Upper lobe of right lung (tissue), 1 donor: ENCODE results near the gene GRAP. TPM values are rescaled to one million over a fixed set of nuclear protein-coding genes. Genes with fewer than 3 reads are reported as not detected.

Source experiments
- ATAC-seq: fragments of 200-7000 bp; cut with Tn5 transposase; one replicate; pipeline ENCODE4 v1.9.1; 2020; ENCODE audit warnings: mild to moderate bottlenecking, moderate library complexity
- DNase-seq: peaks from one replicate; pipeline ENCODE4 v3.0.0-alpha.2; 2020
- H3K27ac ChIP-seq: fragments of 200-600 bp; one replicate; pipeline ENCODE4 v1.8.0; 2022
- H3K27me3 ChIP-seq: fragments of 200-600 bp; one replicate; pipeline ENCODE4 v1.8.0; 2022; ENCODE audit warnings: mild to moderate bottlenecking
- H3K36me3 ChIP-seq: fragments of 200-600 bp; one replicate; pipeline ENCODE4 v1.8.0; 2022
- H3K4me1 ChIP-seq: fragments of 200-600 bp; one replicate; pipeline ENCODE4 v1.8.0; 2022
- H3K4me3 ChIP-seq: fragments of 200-600 bp; one replicate; pipeline ENCODE4 v1.8.0; 2022; ENCODE audit warnings: mild to moderate bottlenecking
- H3K9me3 ChIP-seq: fragments of 200-600 bp; one replicate; pipeline ENCODE4 v1.8.0; 2022
- CTCF ChIP-seq: fragments of 200-600 bp; IDR thresholded peaks from one replicate; pipeline ENCODE4 v1.8.0; 2022; ENCODE audit warnings: antibody characterized with exemption
- intact Hi-C: fragments of 100-400 bp; cut with DNase I; formaldehyde crosslinking; loops from one replicate; pipeline ENCODE4 v1.11.0; 2022
- total RNA-seq: library from RNA; stranded (reverse); fragmentation: NEBNext Ultra II Directional; extraction: Animal tissue kit (Norgen Biotek cat#: 25700); gene quantifications from one replicate; pipeline ENCODE4 v1.2.1, GENCODE V29; 2021
- donor health status: DM: no; HTN: yes; CAD: no; lungs with severe emphysema.

The GRAP gene
- total RNA-seq, 1 donor from 2014 or later: 10.6 TPM

GRCh38 chr17:19014628-19015215 is 32.0 kb downstream of the GRAP start:
- Histone ChIP-seq H3K4me3 (no peak overlapping the region), H3K36me3 (no peaks in the 10 kb centered on the region), H3K4me1 (no peaks in the 10 kb centered on the region), H3K9me3 (no peaks in the 10 kb centered on the region), H3K27ac (no peak overlapping the region), H3K27me3 (no peaks in the 10 kb centered on the region)
- intact Hi-C loops: no loop called here
- no peak for DNase-seq
- ATAC-seq: no peak
- TF ChIP-seq CTCF: no peak

- DNase-seq (no peak), ATAC-seq (no peak)
- no peaks in the 10 kb centered on the region for H3K4me1 ChIP-seq
- H3K27me3 ChIP-seq: no peaks in the 10 kb centered on the region
- H3K27ac ChIP-seq: no peak overlapping the region
- no peaks in the 10 kb centered on the region for H3K9me3 ChIP-seq
- no peak for TF ChIP-seq CTCF
- no peak overlapping the region for H3K4me3 ChIP-seq
- no peaks in the 10 kb centered on the region for H3K36me3 ChIP-seq
- intact Hi-C loops: no loop called here
Measured at GRCh38 chr17:19013806-19014627, 32.7 kb downstream of the GRAP start.

DNA sequence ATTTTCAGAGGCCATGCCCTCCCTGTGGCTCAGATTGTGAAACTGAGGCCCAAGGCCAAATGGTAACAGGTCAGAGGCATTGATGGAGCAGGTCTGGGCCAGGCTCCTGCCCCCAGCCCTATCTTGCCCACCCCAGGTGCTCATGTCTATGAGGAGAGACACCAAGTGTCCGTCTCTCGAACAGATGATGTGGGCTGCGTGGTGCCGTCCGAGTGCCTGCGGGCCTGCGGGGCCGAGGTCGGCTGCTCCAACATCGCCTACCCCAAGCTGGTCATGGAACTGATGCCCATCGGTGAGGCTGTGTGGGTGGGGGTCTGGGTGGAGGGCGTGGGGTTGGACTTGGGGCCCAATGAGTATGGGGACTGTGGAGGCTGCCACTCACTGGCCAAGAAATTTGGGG is 33.5 kb downstream of the GRAP start:
- Histone ChIP-seq H3K9me3 (no peaks in the 10 kb centered on the region), H3K27me3 (no peaks in the 10 kb centered on the region), H3K27ac (no peak overlapping the region), H3K4me1 (no peaks in the 10 kb centered on the region), H3K36me3 (no peaks in the 10 kb centered on the region), H3K4me3 (no peak overlapping the region)
- no peak for ATAC-seq
- no peak for TF ChIP-seq CTCF
- no peak for DNase-seq
- intact Hi-C loops: no loop called here

DNA sequence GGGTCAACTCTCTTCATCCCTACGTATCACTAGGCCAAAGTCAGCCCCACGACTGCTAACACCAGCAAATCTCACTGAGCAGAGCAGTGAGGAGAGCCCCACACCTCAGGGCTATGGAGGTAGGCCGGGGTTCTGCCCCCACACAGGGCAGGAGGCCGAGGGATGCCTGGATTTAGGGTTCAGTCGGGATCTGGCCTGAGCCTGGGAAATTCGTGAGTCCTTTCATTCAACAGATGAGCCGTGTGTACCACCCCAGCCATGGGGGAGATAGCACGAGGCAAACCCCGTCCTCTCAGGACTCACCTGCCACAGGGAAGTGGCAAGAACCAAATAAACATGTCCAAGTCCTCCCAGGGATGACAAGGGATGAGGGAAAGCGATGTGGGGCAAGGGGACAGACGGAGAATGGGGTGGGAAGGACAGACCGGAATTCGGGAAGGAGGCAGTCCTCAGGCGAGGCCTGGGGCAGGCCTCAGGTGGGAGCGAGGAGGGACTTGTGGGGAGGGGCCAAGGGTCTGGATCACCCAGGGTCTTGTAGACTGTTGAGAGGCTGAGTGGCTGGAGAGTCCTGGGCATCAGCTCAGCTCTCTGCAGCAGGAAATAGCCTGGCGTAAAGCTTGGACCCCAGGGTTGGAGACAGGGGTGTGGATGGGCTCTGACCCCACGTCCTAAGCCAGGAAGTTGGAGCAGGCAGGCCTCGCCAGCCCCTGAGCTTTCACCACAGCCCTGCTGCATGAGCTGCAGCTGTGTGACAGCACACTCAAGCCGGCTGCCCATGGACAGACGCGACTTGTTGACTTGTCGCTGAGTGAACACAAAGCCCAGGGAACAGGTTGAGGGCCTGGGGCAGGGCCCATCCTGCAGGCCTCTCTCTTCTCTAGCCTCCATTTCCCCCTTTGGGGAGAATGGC is 34.3 kb downstream of the GRAP start:
- DNase-seq: no peak
- no peaks in the 10 kb centered on the region for H3K36me3 ChIP-seq
- H3K4me3 ChIP-seq: no peak overlapping the region
- H3K27me3 ChIP-seq: no peaks in the 10 kb centered on the region
- H3K27ac ChIP-seq: no peak overlapping the region
- no peak for ATAC-seq
- TF ChIP-seq CTCF: no peak
- H3K4me1 ChIP-seq: no peaks in the 10 kb centered on the region
- intact Hi-C loops: no loop called here
- no peaks in the 10 kb centered on the region for H3K9me3 ChIP-seq

DNA sequence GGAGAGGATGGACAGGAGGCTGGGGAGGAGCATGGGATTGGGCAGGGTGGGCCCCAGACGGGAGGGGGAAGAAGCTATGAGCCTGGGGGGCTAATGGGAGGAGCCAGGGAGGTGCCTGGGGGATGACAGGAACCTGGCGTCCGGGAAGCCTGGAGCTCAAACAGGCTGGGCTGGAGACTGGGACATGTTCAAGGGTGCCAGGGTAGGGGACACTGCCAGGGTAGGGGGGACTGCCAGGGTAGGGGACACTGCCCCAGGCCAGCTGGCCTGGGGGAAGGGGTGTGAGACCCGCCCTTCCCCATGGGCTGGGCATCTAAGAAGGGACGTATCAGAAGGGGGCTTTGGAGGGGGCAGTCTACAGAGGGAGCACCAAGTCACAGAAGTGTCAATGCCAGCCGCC is 35.2 kb downstream of the GRAP start:
- TF ChIP-seq CTCF: no peak
- Histone ChIP-seq H3K4me1 (no peaks in the 10 kb centered on the region), H3K9me3 (no peaks in the 10 kb centered on the region), H3K27me3 (no peaks in the 10 kb centered on the region), H3K36me3 (no peaks in the 10 kb centered on the region), H3K27ac (no peak overlapping the region), H3K4me3 (no peak overlapping the region)
- intact Hi-C loops: no loop called here
- DNase-seq (no peak), ATAC-seq (peak; percentile 4)
